PFSK-1 (cell line): ENCODE measurements around the gene NMBR.

Experiments used
- POLR2AphosphoS5 ChIP-seq: IDR thresholded peaks from 2 replicates; pipeline ENCODE4 v1.6.1; 2012; ENCODE audit warnings: low read depth, mild to moderate bottlenecking, control low read depth, low read length, moderate library complexity
- REST ChIP-seq, 2 experiments: IDR thresholded peaks; 2 replicates each; pipeline versions ENCODE4 v1.6.1 to v1.8.0; 2011 to 2012; ENCODE audit warnings: low read depth in 2 of 2, low read length in 2 of 2, control low read depth in 1 of 2, inconsistent platforms in 1 of 2, mild to moderate bottlenecking in 1 of 2, moderate library complexity in 1 of 2; ENCODE audit not compliant: insufficient read depth in 1 of 2
- SIN3A ChIP-seq: IDR thresholded peaks from 2 replicates; pipeline ENCODE4 v1.6.1; 2012; ENCODE audit warnings: mild to moderate bottlenecking, low read length, moderate library complexity, borderline replicate concordance; ENCODE audit not compliant: insufficient read depth

DNA sequence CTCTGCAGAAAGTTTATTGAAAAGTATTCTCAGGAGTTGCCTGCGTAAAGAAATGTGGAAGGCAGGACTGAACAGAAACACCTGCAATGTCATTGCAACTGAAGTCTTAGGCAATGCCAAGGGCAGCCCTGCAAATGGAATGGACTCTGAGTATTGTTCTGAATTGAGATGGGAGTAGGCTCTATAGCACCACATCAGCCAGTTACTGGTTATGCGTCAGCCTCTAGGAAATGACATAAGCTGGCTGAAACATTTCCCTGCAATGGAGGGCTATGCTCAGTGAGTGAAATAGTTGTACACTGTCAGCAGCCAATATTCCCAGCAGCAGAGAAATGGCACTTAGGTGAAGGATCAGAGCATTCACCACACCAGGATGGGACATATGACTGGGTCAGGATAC, 28.0 kb downstream of the NMBR start:
- TF ChIP-seq SIN3A (no peak), REST (IDR thresholded peaks at IDR 0.05; ENCODE audit: insufficient read depth in 1 of 2, low read depth in 2 of 2, low read length in 2 of 2) (no peak), POLR2AphosphoS5 (no peak)
